ENCODE data around the gene MAFG. TPM values are rescaled to one million over a fixed set of nuclear protein-coding genes. Genes with fewer than 3 reads are reported as not detected.

Gene MAFG
- polyA plus RNA-seq, 4 donors, result 7.6 to 17.1 (median 12.8) TPM

DNA sequence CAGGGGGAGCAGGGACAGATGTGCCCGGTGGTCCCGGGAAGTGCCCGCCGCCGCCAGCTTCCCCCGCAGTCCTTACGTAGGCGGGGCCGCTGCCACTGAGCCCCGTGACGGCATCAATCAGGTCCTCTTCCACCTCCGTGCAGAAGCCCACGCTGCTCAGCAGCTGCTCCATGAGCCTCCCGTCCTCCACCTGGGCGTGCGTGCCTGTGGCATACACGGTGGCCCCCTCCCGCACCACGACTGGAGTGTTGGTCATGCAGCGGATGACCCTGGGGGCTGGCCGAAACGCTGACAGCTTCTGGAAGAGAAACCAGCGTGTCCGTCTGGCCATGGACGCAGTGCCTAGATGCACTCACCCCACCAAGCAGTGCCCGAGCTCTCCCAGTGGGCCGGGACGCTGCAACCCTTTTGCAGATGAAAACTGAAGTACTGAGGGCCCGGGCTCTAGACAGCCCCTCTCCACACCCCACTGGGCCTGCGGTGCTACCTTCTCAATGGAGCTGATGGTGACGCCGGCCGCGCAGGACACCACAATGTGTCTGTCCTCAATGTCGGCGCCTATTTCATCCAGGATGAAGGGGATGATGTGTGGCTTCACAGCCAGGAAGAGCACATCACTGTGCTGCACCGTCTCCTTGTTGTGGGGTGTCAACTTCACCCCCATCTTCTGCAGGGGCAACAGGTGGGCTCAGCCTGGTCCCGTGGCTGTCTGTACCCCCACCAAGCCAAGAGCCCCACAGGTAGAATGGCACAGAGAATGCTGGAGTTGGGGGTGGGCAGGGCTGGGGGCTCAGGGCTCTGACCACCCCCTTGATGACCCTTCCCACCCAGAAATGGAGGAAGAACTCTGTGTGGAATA, 7.5 kb upstream of the MAFG start:
- Histone ChIP-seq H3K36me3 (ENCODE audit: control insufficient read depth in 3 of 3, insufficient read depth in 2 of 3, low read depth in 1 of 3, low read length in 3 of 3) (peaks cover 0 to 18% (median 0%) of the 10 kb centered on the region in 3 donors), H3K4me3 (ENCODE audit: low read depth in 1 of 3, low read length in 3 of 3) (no peak overlapping the region), H3K9me3 (ENCODE audit: control insufficient read depth in 2 of 2, insufficient read depth in 1 of 2, low read depth in 1 of 2, low read length in 1 of 2) (no peaks in the 10 kb centered on the region), H3K4me1 (ENCODE audit: control insufficient read depth in 3 of 3, insufficient read depth in 2 of 3, low read depth in 1 of 3, low read length in 2 of 3) (peaks cover 0 to 8% (median 0%) of the 10 kb centered on the region in 3 donors), H3K27me3 (ENCODE audit: control insufficient read depth in 3 of 3, insufficient read depth in 3 of 3, low read length in 3 of 3) (peaks cover 0 to 5% (median 0%) of the 10 kb centered on the region in 3 donors), H3K27ac (ENCODE audit: low read depth in 1 of 3, low read length in 2 of 3) (no peak overlapping the region)
- FAIRE-seq, result no peak
- DNase-seq, result no peak
- 93 to 96% (median 94%) methylated on average over 36 to 38 of the region's 38 CpGs for WGBS, 3 donors

DNA sequence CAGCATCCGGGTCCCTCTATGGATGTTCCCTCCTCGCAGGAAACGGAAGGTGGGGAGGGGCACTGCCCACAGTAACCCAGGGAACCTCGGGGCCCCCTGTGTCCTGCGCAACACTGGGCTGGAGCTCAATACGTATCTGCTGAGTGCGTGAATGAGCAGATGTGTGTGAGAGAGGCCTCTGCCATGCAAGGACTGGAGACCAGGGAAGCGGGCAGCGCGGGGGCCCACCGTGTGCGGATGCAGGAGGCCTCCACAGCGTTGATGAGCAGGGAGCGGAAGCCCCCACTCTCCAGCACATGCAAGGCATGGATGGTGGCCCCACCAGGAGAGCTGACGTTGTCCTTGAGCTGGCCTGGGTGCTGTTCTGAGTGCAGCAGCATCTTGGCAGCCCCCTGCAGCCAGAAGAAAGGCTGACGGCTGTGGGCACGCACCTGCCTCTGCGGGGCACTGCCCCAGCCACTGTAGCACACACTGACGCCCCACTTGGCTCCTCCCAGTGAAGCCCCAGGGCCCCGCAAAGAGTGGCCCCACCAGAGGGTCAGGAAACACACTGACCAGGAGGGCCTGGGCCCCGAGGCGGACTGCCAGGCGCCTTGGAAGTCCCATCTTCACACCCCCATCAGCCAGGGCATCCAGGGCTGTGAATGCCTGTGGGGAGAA, 6.7 kb upstream of the MAFG start:
- peaks cover 0 to 5% (median 0%) of the 10 kb centered on the region in 3 donors for H3K27me3 ChIP-seq (ENCODE audit: control insufficient read depth in 3 of 3, insufficient read depth in 3 of 3, low read length in 3 of 3)
- H3K4me1 ChIP-seq (ENCODE audit: control insufficient read depth in 3 of 3, insufficient read depth in 2 of 3, low read depth in 1 of 3, low read length in 2 of 3), result peaks cover 0 to 8% (median 0%) of the 10 kb centered on the region in 3 donors
- WGBS, 3 donors, result 88 to 89% (median 88%) methylated on average over 22 to 23 of the region's 23 CpGs
- H3K27ac ChIP-seq (ENCODE audit: low read depth in 1 of 3, low read length in 2 of 3), result no peak overlapping the region
- H3K36me3 ChIP-seq (ENCODE audit: control insufficient read depth in 3 of 3, insufficient read depth in 2 of 3, low read depth in 1 of 3, low read length in 3 of 3), result peaks cover 0 to 18% (median 0%) of the 10 kb centered on the region in 3 donors
- no peaks in the 10 kb centered on the region for H3K9me3 ChIP-seq (ENCODE audit: control insufficient read depth in 2 of 2, insufficient read depth in 1 of 2, low read depth in 1 of 2, low read length in 1 of 2)
- FAIRE-seq (no peak), DNase-seq (no peak)
- no peak overlapping the region for H3K4me3 ChIP-seq (ENCODE audit: low read depth in 1 of 3, low read length in 3 of 3)

DNA sequence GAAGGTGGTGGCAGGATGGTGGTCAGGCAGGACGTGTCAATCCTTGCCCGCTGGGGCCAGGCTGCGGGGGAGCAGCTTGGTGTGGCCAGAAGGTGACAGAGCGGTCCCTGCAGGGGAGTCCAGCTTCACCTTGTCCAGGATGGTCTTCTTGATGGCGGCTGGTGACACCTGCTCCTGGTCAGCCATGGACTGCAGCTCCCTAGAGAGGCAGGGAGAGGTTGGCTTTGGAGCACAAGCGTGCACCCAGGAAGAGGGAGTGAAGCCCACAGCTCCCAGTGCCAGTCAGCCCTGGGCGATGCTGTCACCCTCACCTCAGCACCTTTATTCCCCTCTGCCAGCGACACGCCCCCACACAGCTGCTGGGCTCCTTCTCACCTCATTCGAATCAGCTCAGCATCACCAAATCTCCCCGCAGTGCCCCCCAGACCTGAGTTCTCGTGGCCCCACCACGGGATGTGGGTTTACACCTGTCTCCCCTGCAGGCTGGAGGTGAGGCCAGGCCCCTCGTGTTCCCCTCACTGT, 5.7 kb upstream of the MAFG start:
- Histone ChIP-seq H3K4me3 (ENCODE audit: low read depth in 1 of 3, low read length in 3 of 3) (no peak overlapping the region), H3K36me3 (ENCODE audit: control insufficient read depth in 3 of 3, insufficient read depth in 2 of 3, low read depth in 1 of 3, low read length in 3 of 3) (peaks cover 0 to 18% (median 0%) of the 10 kb centered on the region in 3 donors), H3K4me1 (ENCODE audit: control insufficient read depth in 3 of 3, insufficient read depth in 2 of 3, low read depth in 1 of 3, low read length in 2 of 3) (peaks cover 0 to 17% (median 0%) of the 10 kb centered on the region in 3 donors), H3K27me3 (ENCODE audit: control insufficient read depth in 3 of 3, insufficient read depth in 3 of 3, low read length in 3 of 3) (peaks cover 0 to 14% (median 4%) of the 10 kb centered on the region in 3 donors), H3K27ac (ENCODE audit: low read depth in 1 of 3, low read length in 2 of 3) (no peak overlapping the region), H3K9me3 (ENCODE audit: control insufficient read depth in 2 of 2, insufficient read depth in 1 of 2, low read depth in 1 of 2, low read length in 1 of 2) (no peaks in the 10 kb centered on the region)
- no peak for DNase-seq
- FAIRE-seq, result no peak
- WGBS, 3 donors, result 84 to 92% (median 85%) methylated on average over 12 to 14 of the region's 14 CpGs

DNA sequence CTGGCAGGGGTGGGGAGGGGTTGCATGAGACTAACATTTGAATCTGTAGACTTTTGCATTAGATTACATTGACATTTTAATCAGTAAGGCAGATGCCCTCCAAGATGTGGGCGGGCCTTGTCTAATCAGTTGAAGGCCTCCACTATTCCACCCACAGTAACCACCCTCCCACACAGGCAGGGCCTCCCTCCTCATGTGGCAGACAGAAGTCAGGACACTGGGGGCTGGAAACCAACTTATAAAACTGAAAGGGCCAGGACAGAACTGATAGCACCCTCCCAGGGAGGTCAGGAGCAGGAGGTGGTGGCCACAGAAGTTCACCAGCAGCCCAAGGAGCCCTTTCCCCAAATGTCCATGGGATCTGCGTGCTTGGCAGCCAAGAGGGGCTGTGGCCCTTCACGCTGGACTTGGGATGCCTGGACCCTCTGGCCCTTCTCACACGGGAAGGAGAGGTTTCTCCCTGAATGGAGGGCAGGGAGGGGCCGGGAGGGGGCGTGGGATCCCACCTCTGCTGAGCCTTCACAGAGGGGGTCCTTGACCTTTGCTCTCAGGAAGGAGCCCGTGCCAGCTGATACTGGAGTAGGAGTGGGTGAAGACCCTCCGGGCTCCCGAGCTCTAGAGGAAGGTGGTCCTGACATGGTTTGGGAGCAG, 4.9 kb upstream of the MAFG start:
- DNase-seq, result no peak
- WGBS, 3 donors, result 81 to 86% (median 83%) methylated on average over 9 of the region's 9 CpGs

DNA sequence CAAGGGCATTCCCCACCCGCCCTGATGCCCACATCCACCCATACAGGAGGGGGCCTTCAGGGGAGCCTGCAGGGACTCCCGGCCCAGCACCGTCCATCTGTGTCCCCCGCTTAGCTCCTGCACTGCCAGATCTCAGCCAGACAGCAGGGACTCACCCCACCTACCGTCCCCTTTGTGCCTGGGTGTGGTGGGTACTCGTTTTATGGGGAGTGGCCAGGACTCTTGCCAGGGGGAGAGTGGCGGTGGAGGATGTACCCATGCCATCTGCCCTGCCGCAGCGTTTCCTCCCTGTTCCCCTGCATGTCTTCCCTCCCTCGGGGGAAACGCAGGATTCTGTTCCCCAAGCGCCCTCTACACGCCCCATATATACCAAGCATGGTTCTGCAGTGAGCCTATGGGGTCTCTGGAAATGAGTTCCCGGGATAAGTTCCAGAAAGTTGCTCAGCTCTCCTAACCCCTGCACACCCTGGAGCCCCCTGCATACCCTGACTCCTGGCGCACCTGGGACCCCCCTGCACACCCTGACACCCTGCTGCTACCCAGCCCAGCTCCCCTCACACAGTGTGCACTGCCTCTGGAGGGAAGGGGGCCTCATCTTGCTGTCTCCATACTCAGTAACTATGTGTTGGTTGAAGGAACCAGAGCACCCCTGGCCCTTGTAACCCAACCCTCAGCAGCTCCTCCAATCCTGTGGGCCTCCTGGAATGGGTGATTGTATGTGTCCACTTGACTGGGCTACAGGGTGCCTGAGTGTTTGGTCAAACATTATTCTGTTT, 4.2 kb upstream of the MAFG start:
- Histone ChIP-seq H3K27ac (ENCODE audit: low read depth in 1 of 3, low read length in 2 of 3) (no peak overlapping the region), H3K4me3 (ENCODE audit: low read depth in 1 of 3, low read length in 3 of 3) (no peak overlapping the region), H3K27me3 (ENCODE audit: control insufficient read depth in 3 of 3, insufficient read depth in 3 of 3, low read length in 3 of 3) (peaks cover 0 to 15% (median 4%) of the 10 kb centered on the region in 3 donors), H3K4me1 (ENCODE audit: control insufficient read depth in 3 of 3, insufficient read depth in 2 of 3, low read depth in 1 of 3, low read length in 2 of 3) (peaks cover 0 to 13% (median 0%) of the 10 kb centered on the region in 3 donors), H3K36me3 (ENCODE audit: control insufficient read depth in 3 of 3, insufficient read depth in 2 of 3, low read depth in 1 of 3, low read length in 3 of 3) (peaks cover 0 to 18% (median 0%) of the 10 kb centered on the region in 3 donors), H3K9me3 (ENCODE audit: control insufficient read depth in 2 of 2, insufficient read depth in 1 of 2, low read depth in 1 of 2, low read length in 1 of 2) (no peaks in the 10 kb centered on the region)
- WGBS, 3 donors, result 25 to 47% (median 40%) methylated on average over 15 of the region's 15 CpGs
- FAIRE-seq (no peak), DNase-seq (no peak)

More for the DNA sequence above, 4.9 kb upstream of the MAFG start:
- Histone ChIP-seq H3K27ac (ENCODE audit: low read depth in 1 of 3, low read length in 2 of 3) (no peak overlapping the region), H3K4me3 (ENCODE audit: low read depth in 1 of 3, low read length in 3 of 3) (no peak overlapping the region), H3K4me1 (ENCODE audit: control insufficient read depth in 3 of 3, insufficient read depth in 2 of 3, low read depth in 1 of 3, low read length in 2 of 3) (peaks cover 0 to 16% (median 0%) of the 10 kb centered on the region in 3 donors), H3K9me3 (ENCODE audit: control insufficient read depth in 2 of 2, insufficient read depth in 1 of 2, low read depth in 1 of 2, low read length in 1 of 2) (no peaks in the 10 kb centered on the region), H3K27me3 (ENCODE audit: control insufficient read depth in 3 of 3, insufficient read depth in 3 of 3, low read length in 3 of 3) (peaks cover 0 to 15% (median 4%) of the 10 kb centered on the region in 3 donors), H3K36me3 (ENCODE audit: control insufficient read depth in 3 of 3, insufficient read depth in 2 of 3, low read depth in 1 of 3, low read length in 3 of 3) (peaks cover 0 to 18% (median 0%) of the 10 kb centered on the region in 3 donors)
- no peak for FAIRE-seq

DNA sequence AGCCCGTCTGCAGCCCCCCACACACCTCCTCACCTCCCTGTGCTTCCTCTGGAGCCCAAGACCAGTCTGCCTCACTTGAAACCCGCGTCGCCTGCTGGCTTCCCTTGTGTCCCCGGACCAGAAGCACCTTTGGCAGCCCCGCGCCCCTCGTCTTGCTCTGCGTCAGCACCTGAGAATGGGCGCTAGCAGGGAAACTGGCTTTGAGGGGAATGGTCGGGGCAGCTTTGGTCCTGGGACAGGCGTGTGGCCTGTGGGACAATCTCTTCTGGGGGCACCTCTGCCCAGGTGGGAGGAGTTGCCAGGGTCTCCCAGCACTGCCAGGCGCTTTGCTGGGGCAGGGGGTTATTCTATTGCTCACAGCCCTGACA, 3.6 kb upstream of the MAFG start:
- Histone ChIP-seq H3K27me3 (ENCODE audit: control insufficient read depth in 3 of 3, insufficient read depth in 3 of 3, low read length in 3 of 3) (peaks cover 0 to 15% (median 4%) of the 10 kb centered on the region in 3 donors), H3K4me3 (ENCODE audit: low read depth in 1 of 3, low read length in 3 of 3) (no peak overlapping the region), H3K4me1 (ENCODE audit: control insufficient read depth in 3 of 3, insufficient read depth in 2 of 3, low read depth in 1 of 3, low read length in 2 of 3) (peaks cover 0 to 14% (median 0%) of the 10 kb centered on the region in 3 donors), H3K27ac (ENCODE audit: low read depth in 1 of 3, low read length in 2 of 3) (no peak overlapping the region), H3K9me3 (ENCODE audit: control insufficient read depth in 2 of 2, insufficient read depth in 1 of 2, low read depth in 1 of 2, low read length in 1 of 2) (no peaks in the 10 kb centered on the region), H3K36me3 (ENCODE audit: control insufficient read depth in 3 of 3, insufficient read depth in 2 of 3, low read depth in 1 of 3, low read length in 3 of 3) (peaks cover 0 to 18% (median 0%) of the 10 kb centered on the region in 3 donors)
- DNase-seq (no peak), FAIRE-seq (no peak)
- WGBS, 3 donors, result 74 to 81% (median 76%) methylated on average over 13 of the region's 13 CpGs

DNA sequence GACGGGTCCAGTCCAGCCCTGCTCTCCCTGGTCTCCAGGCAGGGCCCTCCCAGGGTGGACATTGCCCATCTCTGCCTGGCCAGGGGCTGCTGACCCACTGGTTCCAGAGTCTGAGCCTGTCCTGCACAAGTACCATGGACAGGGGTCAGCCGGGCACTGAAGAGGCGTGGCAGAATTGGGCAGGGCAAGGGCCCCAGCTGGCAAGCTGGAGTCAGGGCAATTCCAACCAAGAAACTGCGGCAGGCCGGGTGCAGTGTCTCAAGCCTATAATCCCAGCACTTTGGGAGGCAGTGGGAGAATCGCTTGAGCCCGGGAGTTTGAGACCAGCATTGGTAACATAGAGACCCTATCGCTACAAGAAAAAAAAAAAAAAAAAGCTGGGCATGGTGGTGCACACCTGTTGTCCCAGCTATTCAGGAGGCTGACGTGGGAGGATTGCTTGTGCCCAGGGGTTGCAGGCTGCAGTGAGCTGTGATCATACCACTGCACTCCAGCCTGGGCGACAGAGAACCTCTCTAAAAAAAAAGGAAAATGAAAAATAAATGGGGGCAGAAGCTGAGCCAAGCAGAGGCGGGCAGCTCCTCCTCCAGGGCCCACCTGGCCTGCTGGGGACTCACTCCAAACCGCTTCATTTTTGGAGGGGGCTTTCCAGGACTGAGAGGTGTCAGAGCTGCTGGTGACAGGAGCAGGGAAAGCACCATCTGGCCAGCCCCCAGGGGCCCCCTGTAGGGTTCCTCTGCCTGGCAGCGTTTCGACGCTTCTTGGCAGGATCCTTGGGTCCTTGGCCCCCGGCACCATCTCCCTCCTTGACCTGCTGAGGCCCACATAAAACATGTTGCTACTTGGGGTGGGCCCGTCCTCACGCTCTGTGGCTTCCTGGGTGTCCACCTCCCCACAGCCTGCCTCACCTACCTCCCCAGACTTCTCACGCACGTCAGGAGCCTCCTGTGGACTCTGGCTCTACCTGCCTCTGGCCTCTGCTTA, 2.9 kb upstream of the MAFG start:
- no peaks in the 10 kb centered on the region for H3K9me3 ChIP-seq (ENCODE audit: control insufficient read depth in 2 of 2, insufficient read depth in 1 of 2, low read depth in 1 of 2, low read length in 1 of 2)
- H3K4me3 ChIP-seq (ENCODE audit: low read depth in 1 of 3, low read length in 3 of 3), result no peak overlapping the region
- no peak for FAIRE-seq
- peaks cover 0 to 16% (median 0%) of the 10 kb centered on the region in 3 donors for H3K36me3 ChIP-seq (ENCODE audit: control insufficient read depth in 3 of 3, insufficient read depth in 2 of 3, low read depth in 1 of 3, low read length in 3 of 3)
- DNase-seq, result no peak
- no peak overlapping the region for H3K27ac ChIP-seq (ENCODE audit: low read depth in 1 of 3, low read length in 2 of 3)
- peaks cover 0 to 15% (median 4%) of the 10 kb centered on the region in 3 donors for H3K27me3 ChIP-seq (ENCODE audit: control insufficient read depth in 3 of 3, insufficient read depth in 3 of 3, low read length in 3 of 3)
- H3K4me1 ChIP-seq (ENCODE audit: control insufficient read depth in 3 of 3, insufficient read depth in 2 of 3, low read depth in 1 of 3, low read length in 2 of 3), result peaks cover 0 to 19% (median 0%) of the 10 kb centered on the region in 3 donors
- WGBS, 3 donors, result 56 to 69% (median 65%) methylated on average over 20 of the region's 20 CpGs

All from small intestine (tissue), 7 donors.